Measurements from ENCODE around the gene TMEM81. TPM values are rescaled to one million over a fixed set of nuclear protein-coding genes. Genes with fewer than 3 reads are reported as not detected.

TMEM81 gene
- total RNA-seq, 3 donors from 2014 or later (not counting 1 experiment from before 2014, with no cell fraction given), result 1.8 to 3.5 (median 2.5) TPM

DNA sequence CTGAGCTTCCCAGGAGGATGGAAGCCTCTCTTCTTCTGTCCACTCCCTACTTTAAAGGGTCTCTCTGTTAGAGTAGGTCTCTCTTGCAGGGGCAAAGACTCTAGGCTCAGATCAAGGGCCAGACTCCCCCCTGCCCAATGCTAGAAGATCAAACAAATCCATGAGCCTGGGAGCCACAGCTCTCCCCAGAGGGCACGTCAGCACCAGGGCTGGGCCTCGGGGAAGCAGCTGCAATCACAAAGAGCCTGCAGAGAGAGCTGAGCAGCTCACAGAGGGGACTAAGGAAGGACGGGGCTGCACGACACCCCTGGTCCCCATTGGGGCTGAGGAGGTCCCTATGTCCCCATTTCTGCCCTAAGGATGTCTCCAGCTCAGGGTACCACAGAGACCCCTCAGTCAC is 37.4 kb downstream of the TMEM81 start:
- Mint-ChIP-seq H3K36me3 (no peaks in the 10 kb centered on the region), H3K4me1 (no peaks in the 10 kb centered on the region), H3K4me3 (no peak overlapping the region), H3K27ac (no peak overlapping the region), H3K9me3 (no peaks in the 10 kb centered on the region), H3K27me3 (ENCODE audit: low read depth in 2 of 2) (peaks cover 16 to 27% of the 10 kb centered on the region in 2 donors)
- Histone ChIP-seq H3K36me3 (ENCODE audit: control insufficient read depth, insufficient read depth, low read length) (no peaks in the 10 kb centered on the region), H3K4me3 (ENCODE audit: low read length) (no peak overlapping the region), H3K9me3 (ENCODE audit: control insufficient read depth, insufficient read depth, low read length) (no peaks in the 10 kb centered on the region), H3K4me1 (ENCODE audit: control insufficient read depth, insufficient read depth, low read length) (no peaks in the 10 kb centered on the region), H3K27me3 (ENCODE audit: control insufficient read depth, insufficient read depth, low read length) (peaks cover 10% of the 10 kb centered on the region), H3K27ac (ENCODE audit: low read length) (no peak overlapping the region)
- intact Hi-C loops (cut with micrococcal nuclease), result no loop called here
- 43% methylated on average over 4 of the region's 4 CpGs for WGBS (ENCODE audit: insufficient coverage)
- DNase-seq (no peak), ATAC-seq (no peak)
- TF ChIP-seq, protein P1, sequence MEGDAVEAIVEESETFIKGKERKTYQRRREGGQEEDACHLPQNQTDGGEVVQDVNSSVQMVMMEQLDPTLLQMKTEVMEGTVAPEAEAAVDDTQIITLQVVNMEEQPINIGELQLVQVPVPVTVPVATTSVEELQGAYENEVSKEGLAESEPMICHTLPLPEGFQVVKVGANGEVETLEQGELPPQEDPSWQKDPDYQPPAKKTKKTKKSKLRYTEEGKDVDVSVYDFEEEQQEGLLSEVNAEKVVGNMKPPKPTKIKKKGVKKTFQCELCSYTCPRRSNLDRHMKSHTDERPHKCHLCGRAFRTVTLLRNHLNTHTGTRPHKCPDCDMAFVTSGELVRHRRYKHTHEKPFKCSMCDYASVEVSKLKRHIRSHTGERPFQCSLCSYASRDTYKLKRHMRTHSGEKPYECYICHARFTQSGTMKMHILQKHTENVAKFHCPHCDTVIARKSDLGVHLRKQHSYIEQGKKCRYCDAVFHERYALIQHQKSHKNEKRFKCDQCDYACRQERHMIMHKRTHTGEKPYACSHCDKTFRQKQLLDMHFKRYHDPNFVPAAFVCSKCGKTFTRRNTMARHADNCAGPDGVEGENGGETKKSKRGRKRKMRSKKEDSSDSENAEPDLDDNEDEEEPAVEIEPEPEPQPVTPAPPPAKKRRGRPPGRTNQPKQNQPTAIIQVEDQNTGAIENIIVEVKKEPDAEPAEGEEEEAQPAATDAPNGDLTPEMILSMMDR (IDR thresholded peaks at IDR 0.05), result no peak

DNA sequence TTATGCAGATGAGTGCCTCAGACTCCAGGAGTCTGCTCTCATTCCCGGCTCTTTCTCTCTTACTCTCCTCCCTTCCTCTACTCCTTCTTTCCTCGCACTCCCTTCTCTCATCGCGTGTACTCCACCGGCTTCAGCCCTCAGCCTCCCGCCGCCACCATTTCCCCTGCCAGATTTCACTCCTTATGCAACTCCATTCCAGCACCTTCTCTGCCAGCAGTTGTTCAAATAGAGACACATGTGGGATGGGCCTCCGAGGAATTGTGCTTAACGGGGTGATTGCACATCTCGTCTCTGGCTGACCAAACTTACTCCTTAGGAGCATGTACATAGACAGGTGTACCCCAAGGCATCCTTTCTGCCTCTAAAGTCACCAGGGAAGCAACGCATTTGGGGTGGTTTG is 39.1 kb downstream of the TMEM81 start:
- intact Hi-C loops (cut with micrococcal nuclease), result no loop called here
- H3K4me1 ChIP-seq (ENCODE audit: control insufficient read depth, insufficient read depth, low read length), result no peaks in the 10 kb centered on the region
- H3K27ac ChIP-seq (ENCODE audit: low read length), result no peak overlapping the region
- no peaks in the 10 kb centered on the region for H3K36me3 ChIP-seq (ENCODE audit: control insufficient read depth, insufficient read depth, low read length)
- no peaks in the 10 kb centered on the region for H3K9me3 Mint-ChIP-seq
- H3K27me3 Mint-ChIP-seq (ENCODE audit: low read depth in 2 of 2), result peaks cover 22 to 37% of the 10 kb centered on the region in 2 donors
- H3K4me3 Mint-ChIP-seq, result no peak overlapping the region
- no peaks in the 10 kb centered on the region for H3K9me3 ChIP-seq (ENCODE audit: control insufficient read depth, insufficient read depth, low read length)
- H3K27me3 ChIP-seq (ENCODE audit: control insufficient read depth, insufficient read depth, low read length), result peaks cover 10% of the 10 kb centered on the region
- TF ChIP-seq, protein P1 (IDR thresholded peaks at IDR 0.05), result no peak
- ATAC-seq, result no peak
- H3K36me3 Mint-ChIP-seq, result no peaks in the 10 kb centered on the region
- no peak overlapping the region for H3K27ac Mint-ChIP-seq
- 41% methylated on average over 11 of the region's 11 CpGs for WGBS (ENCODE audit: insufficient coverage)
- H3K4me1 Mint-ChIP-seq, result no peaks in the 10 kb centered on the region
- DNase-seq, result no peak
- no peak overlapping the region for H3K4me3 ChIP-seq (ENCODE audit: low read length)

DNA sequence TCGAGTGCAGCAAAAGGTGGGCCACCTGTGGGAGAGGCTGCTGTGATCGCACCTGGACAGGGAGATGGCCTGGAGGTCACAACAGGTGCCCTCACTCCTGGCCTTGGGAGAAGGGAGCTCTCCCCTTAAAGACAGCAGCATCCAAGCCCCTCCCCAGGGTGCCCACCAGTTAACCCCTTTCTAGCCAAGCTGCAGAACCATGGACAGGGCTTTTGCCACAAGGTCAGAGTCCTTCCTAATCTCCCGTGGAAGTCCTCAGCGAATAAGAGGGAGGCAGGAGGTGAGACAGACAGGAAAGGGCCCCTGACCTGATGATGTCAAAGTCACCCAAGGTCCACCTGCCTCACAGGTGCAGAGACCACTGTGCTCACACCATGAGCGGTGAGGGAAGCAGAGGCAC is 39.5 kb downstream of the TMEM81 start:
- intact Hi-C loops (cut with micrococcal nuclease), result no loop called here
- no peak overlapping the region for H3K27ac Mint-ChIP-seq
- H3K27me3 ChIP-seq (ENCODE audit: control insufficient read depth, insufficient read depth, low read length), result peaks cover 10% of the 10 kb centered on the region

DNA sequence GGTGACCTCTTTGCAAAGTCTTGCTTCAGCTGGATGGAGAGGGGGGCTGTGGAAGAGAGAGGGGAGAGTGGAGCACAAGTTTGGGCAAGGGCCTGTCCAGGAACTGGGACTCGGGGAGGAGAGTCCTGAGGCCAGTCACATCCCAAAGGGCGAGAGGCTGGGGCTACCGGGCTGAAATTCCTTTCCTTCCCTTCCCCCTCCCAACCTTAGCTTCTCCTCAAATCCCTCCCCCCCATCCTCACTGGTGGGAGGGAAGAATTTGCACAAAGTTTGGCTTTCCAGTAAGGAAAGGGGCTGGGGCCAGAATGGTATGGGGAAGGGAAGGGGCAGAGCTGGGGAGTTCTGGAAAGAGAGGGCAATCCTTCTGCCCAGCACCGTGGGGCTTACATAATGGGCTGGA is 40.4 kb downstream of the TMEM81 start:
- WGBS (ENCODE audit: insufficient coverage), result 29% methylated on average over 2 of the region's 4 CpGs
- no peaks in the 10 kb centered on the region for H3K9me3 ChIP-seq (ENCODE audit: control insufficient read depth, insufficient read depth, low read length)
- Mint-ChIP-seq H3K4me1 (no peaks in the 10 kb centered on the region), H3K27ac (no peak overlapping the region), H3K9me3 (no peaks in the 10 kb centered on the region), H3K4me3 (no peak overlapping the region), H3K36me3 (no peaks in the 10 kb centered on the region), H3K27me3 (ENCODE audit: low read depth in 2 of 2) (peaks cover 22 to 37% of the 10 kb centered on the region in 2 donors)
- H3K4me3 ChIP-seq (ENCODE audit: low read length), result no peak overlapping the region
- TF ChIP-seq, protein P1 (IDR thresholded peaks at IDR 0.05), result no peak
- H3K27ac ChIP-seq (ENCODE audit: low read length), result no peak overlapping the region
- no peak for DNase-seq
- H3K36me3 ChIP-seq (ENCODE audit: control insufficient read depth, insufficient read depth, low read length), result no peaks in the 10 kb centered on the region
- intact Hi-C loops (cut with micrococcal nuclease), result no loop called here
- no peaks in the 10 kb centered on the region for H3K4me1 ChIP-seq (ENCODE audit: control insufficient read depth, insufficient read depth, low read length)
- no peak for ATAC-seq
- peaks cover 10% of the 10 kb centered on the region for H3K27me3 ChIP-seq (ENCODE audit: control insufficient read depth, insufficient read depth, low read length)

More for the DNA sequence above, 39.5 kb downstream of the TMEM81 start:
- Histone ChIP-seq H3K36me3 (ENCODE audit: control insufficient read depth, insufficient read depth, low read length) (no peaks in the 10 kb centered on the region), H3K9me3 (ENCODE audit: control insufficient read depth, insufficient read depth, low read length) (no peaks in the 10 kb centered on the region), H3K4me1 (ENCODE audit: control insufficient read depth, insufficient read depth, low read length) (no peaks in the 10 kb centered on the region), H3K4me3 (ENCODE audit: low read length) (no peak overlapping the region), H3K27ac (ENCODE audit: low read length) (no peak overlapping the region)
- TF ChIP-seq, protein P1 (IDR thresholded peaks at IDR 0.05), result no peak
- Mint-ChIP-seq H3K27me3 (ENCODE audit: low read depth in 2 of 2) (peaks cover 22 to 37% of the 10 kb centered on the region in 2 donors), H3K4me1 (no peaks in the 10 kb centered on the region), H3K9me3 (no peaks in the 10 kb centered on the region), H3K36me3 (no peaks in the 10 kb centered on the region), H3K4me3 (no peak overlapping the region)
- DNase-seq, result no peak
- 37% methylated on average over 5 of the region's 5 CpGs for WGBS (ENCODE audit: insufficient coverage)
- no peak for ATAC-seq
